Measurements from ENCODE around the gene PUM1. TPM values are rescaled to one million over a fixed set of nuclear protein-coding genes. Genes with fewer than 3 reads are reported as not detected.
"Not testable (repeated sequence)": the region's sequence is repeated elsewhere in the genome, so short reads cannot be mapped to it uniquely, and the experiment has no call there.

The PUM1 gene
- total and polyA plus RNA-seq, 10 donors = 14.9 to 122 (median 82.5) TPM

- intact Hi-C loops (cut with DNase I; ENCODE audit: low total_unique reads) = no loop called here
- Histone ChIP-seq H3K27me3 (replicated peaks in 1 of 7) (no peaks in the 10 kb centered on the region), H3K4me3 (no peak overlapping the region), H3K9me3 (no peaks in the 10 kb centered on the region), H3K4me1 (peaks cover 23 to 68% (median 36%) of the 10 kb centered on the region in 6 donors), H3K27ac (peak overlapping the region in 3 of 8 donors; percentile 61 to 68 (median 65)), H3K36me3 (peaks cover 2 to 81% (median 35%) of the 10 kb centered on the region in 6 donors)
- WGBS, 5 donors = 93 to 99% (median 96%) methylated on average over 3 of the region's 3 CpGs
- DNase-seq = no peak
- no peak for TF ChIP-seq POLR2A (IDR thresholded peaks at IDR 0.05)
- no peak for TF ChIP-seq POLR2AphosphoS5 (IDR thresholded peaks at IDR 0.05)
- TF ChIP-seq CTCF (IDR thresholded peaks at IDR 0.05 in 8 of 11, conservative IDR thresholded peaks at IDR 0.05 in 3 of 11) = no peak
Observed at GRCh38 chr1:30975217-30975616, 90.3 kb downstream of the PUM1 start.

GRCh38 chr1:30974536-30974935, 91.0 kb downstream of the PUM1 start:
- 95 to 98% (median 97%) methylated on average over 4 of the region's 4 CpGs for WGBS, 5 donors
- intact Hi-C loops (cut with DNase I; ENCODE audit: low total_unique reads) = no loop called here
- Histone ChIP-seq H3K4me1 (peaks cover 23 to 75% (median 43%) of the 10 kb centered on the region in 6 donors), H3K27me3 (replicated peaks in 1 of 7) (no peaks in the 10 kb centered on the region), H3K27ac (no peak overlapping the region), H3K4me3 (no peak overlapping the region), H3K9me3 (no peaks in the 10 kb centered on the region), H3K36me3 (peaks cover 2 to 80% (median 31%) of the 10 kb centered on the region in 6 donors)
- DNase-seq = no peak
- no peak for TF ChIP-seq CTCF (IDR thresholded peaks at IDR 0.05 in 8 of 11, conservative IDR thresholded peaks at IDR 0.05 in 3 of 11)
- TF ChIP-seq POLR2A (IDR thresholded peaks at IDR 0.05) = no peak
- no peak for TF ChIP-seq POLR2AphosphoS5 (IDR thresholded peaks at IDR 0.05)

GRCh38 chr1:30972349-30972748, 93.2 kb downstream of the PUM1 start:
- H3K9me3 ChIP-seq; H3K4me3 ChIP-seq; intact Hi-C loops (cut with DNase I; ENCODE audit: low total_unique reads); DNase-seq; H3K27me3 ChIP-seq (replicated peaks in 1 of 7): not testable (repeated sequence)
- Histone ChIP-seq H3K36me3 (peaks cover 2 to 80% (median 36%) of the 10 kb centered on the region in 6 donors), H3K27ac (peak overlapping the region in 3 of 8 donors; percentile 25 to 47 (median 30)), H3K4me1 (peaks cover 18 to 75% (median 40%) of the 10 kb centered on the region in 6 donors)
- whole genome bisulfite sequencing, 5 donors = 79 to 97% (median 91%) methylated on average over 4 of the region's 4 CpGs

GRCh38 chr1:30971496-30971895, 94.0 kb downstream of the PUM1 start:
- Histone ChIP-seq H3K9me3 (no peaks in the 10 kb centered on the region), H3K4me3 (no peak overlapping the region), H3K4me1 (peaks cover 11 to 75% (median 37%) of the 10 kb centered on the region in 6 donors), H3K27ac (peak overlapping the region; percentile 5 to 66 (median 22)), H3K36me3 (peaks cover 2 to 84% (median 45%) of the 10 kb centered on the region in 6 donors), H3K27me3 (replicated peaks in 1 of 7) (no peaks in the 10 kb centered on the region)
- WGBS, 5 donors = 52 to 74% (median 65%) methylated on average over 2 of the region's 2 CpGs
- no peak for DNase-seq
- intact Hi-C loops (cut with DNase I; ENCODE audit: low total_unique reads) = no loop called here
- TF ChIP-seq POLR2A (IDR thresholded peaks at IDR 0.05) = no peak
- TF ChIP-seq CTCF (IDR thresholded peaks at IDR 0.05 in 8 of 11, conservative IDR thresholded peaks at IDR 0.05 in 3 of 11) = no peak
- no peak for TF ChIP-seq POLR2AphosphoS5 (IDR thresholded peaks at IDR 0.05)

GRCh38 chr1:30969903-30970302, 95.6 kb downstream of the PUM1 start:
- TF ChIP-seq CTCF (IDR thresholded peaks at IDR 0.05 in 8 of 11, conservative IDR thresholded peaks at IDR 0.05 in 3 of 11) = no peak
- TF ChIP-seq POLR2AphosphoS5 (IDR thresholded peaks at IDR 0.05) = no peak
- TF ChIP-seq POLR2A (IDR thresholded peaks at IDR 0.05) = no peak
- Histone ChIP-seq H3K4me1 (peaks cover 0 to 62% (median 29%) of the 10 kb centered on the region in 6 donors), H3K36me3 (peaks cover 2 to 91% (median 59%) of the 10 kb centered on the region in 6 donors), H3K4me3 (no peak overlapping the region), H3K27me3 (replicated peaks in 1 of 7) (no peaks in the 10 kb centered on the region), H3K27ac (peak overlapping the region in 2 of 8 donors; percentile 9 to 18), H3K9me3 (no peaks in the 10 kb centered on the region)
- no peak for DNase-seq
- intact Hi-C loops (cut with DNase I; ENCODE audit: low total_unique reads) = no loop called here
